ENCODE measurements around the gene LPP. TPM values are rescaled to one million over a fixed set of nuclear protein-coding genes. Genes with fewer than 3 reads are reported as not detected.

The LPP gene
- total RNA-seq, 1 experiment from 2014 or later: 54.0 TPM

- peaks cover 15% of the 10 kb centered on the region; the same call in 1 of the 2 replicates for H3K79me2 ChIP-seq (ENCODE audit: insufficient read depth, low read length)
- intact Hi-C loops (cut with micrococcal nuclease): loop anchor here (5.0 kb wide), 1 partner anchor 145 kb away; the partner anchor contains the start of gene LPP
- ATAC-seq (no peak), DNase-seq (ENCODE audit: low read depth, low spot score) (no peak)
- ChIA-PET CTCF (no interaction called here), POLR2A (no interaction called here), RAD21 (ENCODE audit: low non-redundant PET in 1 of 2, low total read pairs in 2 of 2, uncharacterized antibody in 2 of 2, unreplicated experiment in 2 of 2) (no interaction called here)
- no peaks in the 10 kb centered on the region for H3K36me3 ChIP-seq (ENCODE audit: control insufficient read depth in 1 of 2, insufficient read depth in 2 of 2, low read length in 2 of 2)
- BruUV-seq (replicated peaks): no TSS peak
- no peak for TF ChIP-seq EZH2phosphoT487 (IDR thresholded peaks at IDR 0.05; ENCODE audit: borderline replicate concordance)
- peak; percentile 63 for TF ChIP-seq SP1 (IDR thresholded peaks at IDR 0.05; ENCODE audit: low read depth)
- no peak; the same call in 1 of the 2 replicates for TF ChIP-seq RAD21 (IDR thresholded peaks at IDR 0.05; ENCODE audit: low read depth)
- TF ChIP-seq JUND (IDR thresholded peaks at IDR 0.05): peak; percentile 58
- 0 out of 2 replicates have a peak, but pooled peaks have one; percentile 17 for TF ChIP-seq EGR1 (IDR thresholded peaks at IDR 0.05; ENCODE audit: low read depth)
- TF ChIP-seq YY1 (IDR thresholded peaks at IDR 0.05; ENCODE audit: extremely low read depth, insufficient replicate concordance, low read depth, low read length): no peak
- TF ChIP-seq ATF3 (IDR thresholded peaks at IDR 0.05): 0 out of 2 replicates have a peak, but pooled peaks have one; percentile 67
- TF ChIP-seq ELF1 (IDR thresholded peaks at IDR 0.05; ENCODE audit: borderline replicate concordance, low read depth): no peak
- no peak for TF ChIP-seq EZH2 (IDR thresholded peaks at IDR 0.05)
- no peak for TF ChIP-seq ZFX (IDR thresholded peaks at IDR 0.05)
- TF ChIP-seq TCF7L2 (IDR thresholded peaks at IDR 0.05; ENCODE audit: borderline replicate concordance, extremely low read depth, insufficient read depth, insufficient read length): peak; percentile 17
- TF ChIP-seq ZNF274 (IDR thresholded peaks at IDR 0.05; ENCODE audit: low read depth, low read length): no peak
- no peak for TF ChIP-seq ZBTB33 (IDR thresholded peaks at IDR 0.05; ENCODE audit: extremely low read depth, insufficient replicate concordance, low read length)
- TF ChIP-seq CEBPB (IDR thresholded peaks at IDR 0.05; ENCODE audit: low read depth): peak; percentile 97
- peak; percentile 56 for TF ChIP-seq FOSL1 (IDR thresholded peaks at IDR 0.05; ENCODE audit: low read depth)
- TF ChIP-seq POLR2AphosphoS5 (IDR thresholded peaks at IDR 0.05; ENCODE audit: low read depth, low read length): 0 out of 2 replicates have a peak, but pooled peaks have one; percentile 22
- TF ChIP-seq CBX3 (IDR thresholded peaks at IDR 0.05; ENCODE audit: low read depth): peak; percentile 34; the same call in 1 of the 2 replicates
- TF ChIP-seq SIN3A (IDR thresholded peaks at IDR 0.05; ENCODE audit: low read depth): no peak
- H3K4me3 ChIP-seq (replicated peaks in 1 of 2; ENCODE audit: low read depth in 1 of 2, low read length in 2 of 2): no peak overlapping the region
- H3K4me2 ChIP-seq (ENCODE audit: low read length): peak overlapping the region; percentile 79
- no peak overlapping the region for H3K27ac ChIP-seq (ENCODE audit: low read depth, low read length)
- no peak overlapping the region for H2AFZ ChIP-seq (ENCODE audit: low read depth, low read length, poor library complexity, severe bottlenecking)
- no peaks in the 10 kb centered on the region for H4K20me1 ChIP-seq (ENCODE audit: insufficient read depth)
- no peaks in the 10 kb centered on the region for H3K27me3 ChIP-seq (ENCODE audit: insufficient read depth, low read length)
- H3K9me3 ChIP-seq (ENCODE audit: control insufficient read depth in 1 of 2, insufficient read depth in 1 of 2, low read depth in 1 of 2, low read length in 2 of 2): no peaks in the 10 kb centered on the region
- H3K9me2 ChIP-seq (ENCODE audit: insufficient read depth): no peaks in the 10 kb centered on the region
- H3K9ac ChIP-seq (ENCODE audit: low read length): peak overlapping the region; percentile 14; the same call in 1 of the 2 replicates
- H3K4me1 ChIP-seq (ENCODE audit: control insufficient read depth in 1 of 2, insufficient read depth in 2 of 2, low read length in 2 of 2): peaks cover 58 to 75% of the 10 kb centered on the region in 2 experiments
Observed at GRCh38 chr3:188296761-188297612, 143.0 kb downstream of the LPP start.
